GM19372 (cell line): ENCODE data around the gene TMEM232.
"Not testable (repeated sequence)": the region's sequence is repeated elsewhere in the genome, so short reads cannot be mapped to it uniquely, and the experiment has no call there.

Experiments used
- ATAC-seq: cut with Tn5 transposase; IDR thresholded peaks from one replicate; pipeline ENCODE4 v1.9.1; 2021; ENCODE audit warnings: mild to moderate bottlenecking, low read depth, moderate library complexity; ENCODE audit not compliant: unreplicated experiment

TMEM232 gene

GRCh38 chr5:110536120-110537115, 190.1 kb downstream of the TMEM232 start:
- ATAC-seq = no peak

- ATAC-seq = not testable (repeated sequence)
These were observed 191.3 kb downstream of the TMEM232 start for GRCh38 chr5:110535146-110535545.

- ATAC-seq = no peak
These were observed 200.7 kb downstream of the TMEM232 start for GRCh38 chr5:110525762-110526161.

GRCh38 chr5:110517396-110517795, 209.1 kb downstream of the TMEM232 start:
- ATAC-seq = no peak

GRCh38 chr5:110514030-110514429, 212.4 kb downstream of the TMEM232 start:
- ATAC-seq = no peak

GRCh38 chr5:110512266-110512665, 214.2 kb downstream of the TMEM232 start:
- no peak for ATAC-seq

GRCh38 chr5:110510146-110510545, 216.3 kb downstream of the TMEM232 start:
- ATAC-seq = no peak

GRCh38 chr5:110507972-110508371, 218.5 kb downstream of the TMEM232 start:
- ATAC-seq = no peak

- no peak for ATAC-seq
These were observed 220.1 kb downstream of the TMEM232 start for GRCh38 chr5:110506378-110506777.

GRCh38 chr5:110496276-110496675, 230.2 kb downstream of the TMEM232 start:
- no peak for ATAC-seq

GRCh38 chr5:110492446-110492845, 234.0 kb downstream of the TMEM232 start:
- ATAC-seq = no peak

- ATAC-seq = no peak
These were observed 247.6 kb downstream of the TMEM232 start for GRCh38 chr5:110478895-110479294.

GRCh38 chr5:110477911-110478310, 248.6 kb downstream of the TMEM232 start:
- no peak for ATAC-seq

GRCh38 chr5:110476164-110476563, 250.3 kb downstream of the TMEM232 start:
- no peak for ATAC-seq

- ATAC-seq = no peak
These were observed 250.9 kb downstream of the TMEM232 start for GRCh38 chr5:110475529-110475928.

- ATAC-seq = no peak
These were observed 257.0 kb downstream of the TMEM232 start for GRCh38 chr5:110469486-110469885.

- no peak for ATAC-seq
These were observed 263.4 kb downstream of the TMEM232 start for GRCh38 chr5:110463106-110463505.

GRCh38 chr5:110460837-110461236, 265.6 kb downstream of the TMEM232 start:
- no peak for ATAC-seq

- ATAC-seq = no peak
These were observed 268.2 kb downstream of the TMEM232 start for GRCh38 chr5:110458313-110458712.

- no peak for ATAC-seq
These were observed 283.6 kb downstream of the TMEM232 start for GRCh38 chr5:110442856-110443255.

- peak; percentile 66 for ATAC-seq
These were observed 285.4 kb downstream of the TMEM232 start for GRCh38 chr5:110441035-110441434.

GRCh38 chr5:110440058-110440457, 286.4 kb downstream of the TMEM232 start:
- ATAC-seq = no peak
